Peyer's patch (tissue), 4 donors: ENCODE data around the gene GLA. TPM values are rescaled to one million over a fixed set of nuclear protein-coding genes. Genes with fewer than 3 reads are reported as not detected.

Experiments
- DNase-seq, 3 donors: peaks; one replicate each; pipeline ENCODE4 v3.0.0-alpha.2; 2017 to 2019
- H3K27ac ChIP-seq, 4 donors: fragments of 200-600 bp; sonication (generic); one replicate each; pipeline ENCODE4 v1.5.1; 2016 to 2019
- H3K27me3 ChIP-seq, 2 donors: fragments of 200-600 bp; sonication (generic); one replicate each; pipeline ENCODE4 v1.5.1; 2019
- H3K36me3 ChIP-seq, 3 donors: fragments of 200-600 bp; sonication (generic); one replicate each; pipeline ENCODE4 v1.5.1; 2016 to 2019
- H3K4me1 ChIP-seq, 4 donors: fragments of 200-600 bp; sonication (generic); one replicate each; pipeline ENCODE4 v1.5.1; 2016 to 2019
- H3K4me3 ChIP-seq, 4 donors: fragments of 200-600 bp; sonication (generic); 1 replicate in 3 of 4; 2 replicates in 1 of 4; pipeline ENCODE4 v1.5.1; 2016 to 2019; ENCODE audit warnings: mild to moderate bottlenecking in 1 of 4
- H3K9me3 ChIP-seq, 4 donors: fragments of 200-600 bp; sonication (generic); one replicate each; pipeline ENCODE4 v1.5.1; 2016 to 2019; ENCODE audit warnings: mild to moderate bottlenecking in 1 of 4
- CTCF ChIP-seq, 6 experiments: fragments of 450-650 bp in 4 of 6; fragments of 200-600 bp in 2 of 6; sonication (generic) in 1 of 6; IDR thresholded peaks; one replicate each; pipeline ENCODE4 v1.5.1; 2017 to 2019; ENCODE audit warnings: antibody characterized with exemption in 6 of 6, mild to moderate bottlenecking in 3 of 6, moderate library complexity in 1 of 6
- POLR2A ChIP-seq, 2 donors: fragments of 450-650 bp; IDR thresholded peaks; one replicate each; pipeline ENCODE4 v1.5.1; 2017; ENCODE audit warnings: antibody characterized with exemption in 2 of 2, mild to moderate bottlenecking in 2 of 2, moderate library complexity in 2 of 2
- total RNA-seq, 4 donors: library from RNA; depleted of rRNA; stranded (reverse); fragments of >200 nt; gene quantifications; one replicate each; pipeline ENCODE4 v1.1.0, GENCODE V29; 2016

Gene GLA
- total RNA-seq, 4 donors from 2014 or later = 25.6 to 53.8 (median 36.0) TPM

- Histone ChIP-seq H3K4me3 (peak overlapping the region; percentile 51 to 75 (median 62)), H3K9me3 (no peaks in the 10 kb centered on the region), H3K4me1 (peaks cover 0 to 10% (median 0%) of the 10 kb centered on the region in 4 donors), H3K27me3 (no peaks in the 10 kb centered on the region), H3K27ac (peak overlapping the region; percentile 82 to 99 (median 94)), H3K36me3 (peaks cover 0 to 14% (median 0%) of the 10 kb centered on the region in 3 donors)
- no peak for DNase-seq
- TF ChIP-seq CTCF (IDR thresholded peaks at IDR 0.05) = no peak
- no peak for TF ChIP-seq POLR2A (IDR thresholded peaks at IDR 0.05)
Observed at GRCh38 chrX:101409043-101409442, 1.3 kb upstream of the GLA start.

GRCh38 chrX:101408532-101408841, 762 bp upstream of the GLA start:
- Histone ChIP-seq H3K4me1 (peaks cover 0 to 10% (median 0%) of the 10 kb centered on the region in 4 donors), H3K36me3 (peaks cover 0 to 14% (median 0%) of the 10 kb centered on the region in 3 donors), H3K27me3 (no peaks in the 10 kb centered on the region), H3K9me3 (no peaks in the 10 kb centered on the region), H3K4me3 (peak overlapping the region; percentile 51 to 75 (median 62)), H3K27ac (peak overlapping the region; percentile 82 to 99 (median 94))
- DNase-seq = no peak
- no peak for TF ChIP-seq POLR2A (IDR thresholded peaks at IDR 0.05)
- no peak for TF ChIP-seq CTCF (IDR thresholded peaks at IDR 0.05)

- Histone ChIP-seq H3K4me1 (peaks cover 0 to 10% (median 0%) of the 10 kb centered on the region in 4 donors), H3K27me3 (no peaks in the 10 kb centered on the region), H3K9me3 (no peaks in the 10 kb centered on the region), H3K36me3 (peaks cover 0 to 5% (median 0%) of the 10 kb centered on the region in 3 donors), H3K27ac (peak overlapping the region; percentile 82 to 99 (median 94)), H3K4me3 (peak overlapping the region; percentile 51 to 75 (median 62))
- DNase-seq = no peak
- TF ChIP-seq POLR2A (IDR thresholded peaks at IDR 0.05) (no peak), CTCF (IDR thresholded peaks at IDR 0.05) (no peak)
Observed at GRCh38 chrX:101407167-101407747, 468 bp downstream of the GLA start.

- H3K9me3 ChIP-seq = no peaks in the 10 kb centered on the region
- no peaks in the 10 kb centered on the region for H3K4me1 ChIP-seq
- DNase-seq = no peak
- no peak overlapping the region for H3K27ac ChIP-seq
- no peak overlapping the region for H3K4me3 ChIP-seq
- TF ChIP-seq CTCF (IDR thresholded peaks at IDR 0.05) = no peak
- no peaks in the 10 kb centered on the region for H3K36me3 ChIP-seq
- no peaks in the 10 kb centered on the region for H3K27me3 ChIP-seq
Observed at GRCh38 chrX:101399825-101400224, 7.9 kb downstream of the GLA start.

- TF ChIP-seq POLR2A (IDR thresholded peaks at IDR 0.05) (no peak), CTCF (IDR thresholded peaks at IDR 0.05) (no peak)
- Histone ChIP-seq H3K4me1 (no peaks in the 10 kb centered on the region), H3K36me3 (no peaks in the 10 kb centered on the region), H3K27ac (no peak overlapping the region), H3K4me3 (no peak overlapping the region), H3K9me3 (no peaks in the 10 kb centered on the region), H3K27me3 (no peaks in the 10 kb centered on the region)
- DNase-seq = no peak
Observed at GRCh38 chrX:101398694-101399093, 9.0 kb downstream of the GLA start.

- no peak overlapping the region for H3K4me3 ChIP-seq
- H3K4me1 ChIP-seq = no peaks in the 10 kb centered on the region
- no peak for TF ChIP-seq POLR2A (IDR thresholded peaks at IDR 0.05)
- no peak for TF ChIP-seq CTCF (IDR thresholded peaks at IDR 0.05)
- H3K36me3 ChIP-seq = no peaks in the 10 kb centered on the region
- DNase-seq = no peak
- H3K27me3 ChIP-seq = no peaks in the 10 kb centered on the region
- H3K27ac ChIP-seq = no peak overlapping the region
- no peaks in the 10 kb centered on the region for H3K9me3 ChIP-seq
Observed at GRCh38 chrX:101397779-101398178, 9.9 kb downstream of the GLA start.
